HepG2 (cell line): ENCODE data around the gene SPN. TPM values are rescaled to one million over a fixed set of nuclear protein-coding genes. Genes with fewer than 3 reads are reported as not detected.

ENCODE experiments used
- ATAC-seq: fragments of 200-7000 bp; cut with Tn5 transposase; 3 replicates; pipeline ENCODE4 v1.9.1; 2020; ENCODE audit warnings: mild to moderate bottlenecking, moderate library complexity
- BruUV-seq: library from RNA; stranded (reverse); fragments of 400-500 nt; replicated peaks from 2 replicates; lab custom pipeline; 2021; lab: Mats Ljungman, UMichigan
- CTCF ChIA-PET: fragments of 300-600 bp; formaldehyde crosslinking; extraction: SDS; loops from one replicate; lab custom pipeline; 2021; ENCODE audit warnings: low total read pairs, inconsistent platforms, low intra/inter-chr PET ratio; lab: Yijun Ruan, JAX
- POLR2A ChIA-PET: fragments of 350-600 bp; sonication (Branson Sonifier 250); formaldehyde crosslinking; loops from one replicate; lab custom pipeline; 2020; ENCODE audit warnings: antibody characterized with exemption, inconsistent platforms; lab: Yijun Ruan, JAX
- DNase-seq: peaks from one replicate; pipeline ENCODE4 v3.0.0-alpha.2; 2015; ENCODE audit warnings: low spot score
- FAIRE-seq: peaks from 3 replicates; lab custom pipeline; 2011; peaks lifted over from hg19 to GRCh38; lab: Jason Lieb, UNC
- H2AFZ ChIP-seq: one replicate; pipeline ENCODE4 v1.6.1; 2011; ENCODE audit warnings: low read length, inconsistent platforms
- H3K27ac ChIP-seq: fragments of 300-600 bp; 3 replicates; pipeline ENCODE4 v1.8.0; 2011; ENCODE audit warnings: mixed run types, mild to moderate bottlenecking, mixed read lengths, low read length, inconsistent platforms; ENCODE audit not compliant: insufficient read depth; ENCODE audit errors: extremely low read length
- H3K27me3 ChIP-seq, 2 experiments: fragments of 200-600 bp in 1 of 2; 2 replicates in 1 of 2; 3 replicates in 1 of 2; pipeline versions ENCODE4 v1.6.0 to v1.8.0; 2011; ENCODE audit warnings: low read length in 2 of 2, mild to moderate bottlenecking in 2 of 2, moderate library complexity in 2 of 2, inconsistent platforms in 1 of 2; ENCODE audit not compliant: insufficient read depth in 2 of 2, control insufficient read depth in 1 of 2
- H3K36me3 ChIP-seq, 2 experiments: fragments of 200-600 bp in 1 of 2; replicated peaks in 1 of 2; 2 replicates in 1 of 2; 3 replicates in 1 of 2; pipeline versions ENCODE4 v1.5.1 to v1.8.0; 2011; ENCODE audit warnings: low read length in 2 of 2, inconsistent platforms in 1 of 2; ENCODE audit not compliant: insufficient read depth in 2 of 2, control insufficient read depth in 1 of 2
- H3K4me1 ChIP-seq: 2 replicates; pipeline ENCODE4 v1.5.1; 2012; ENCODE audit warnings: low read length, inconsistent platforms; ENCODE audit not compliant: insufficient read depth
- H3K4me2 ChIP-seq: 2 replicates; pipeline ENCODE4 v1.6.0; 2011; ENCODE audit warnings: low read depth, low read length, inconsistent platforms
- H3K4me3 ChIP-seq, 3 experiments: fragments of 200-600 bp in 1 of 3; sonication (generic), shearing (Covaris generic) in 1 of 3; replicated peaks in 1 of 3; 2 replicates each; pipeline ENCODE4 v1.5.1; 2011 to 2016; ENCODE audit warnings: low read length in 3 of 3, inconsistent platforms in 2 of 3, low read depth in 2 of 3, mild to moderate bottlenecking in 2 of 3, control low read depth in 1 of 3, mixed read lengths in 1 of 3; ENCODE audit not compliant: insufficient read depth in 1 of 3
- H3K79me2 ChIP-seq: one replicate; pipeline ENCODE4 v1.6.1; 2011; ENCODE audit warnings: low read length, inconsistent platforms; ENCODE audit not compliant: insufficient read depth
- H3K9ac ChIP-seq: 2 replicates; pipeline ENCODE4 v1.6.0; 2011; ENCODE audit warnings: mild to moderate bottlenecking, low read depth, low read length, inconsistent platforms; ENCODE audit not compliant: insufficient read depth
- H3K9me3 ChIP-seq: 2 replicates; pipeline ENCODE4 v1.5.1; 2012; ENCODE audit warnings: mild to moderate bottlenecking, low read length
- H4K20me1 ChIP-seq: 2 replicates; pipeline ENCODE4 v1.6.0; 2011; ENCODE audit warnings: inconsistent platforms, mild to moderate bottlenecking, low read length, moderate library complexity; ENCODE audit not compliant: insufficient read depth
- FOXK2 ChIP-seq: fragments of 450-650 bp; IDR thresholded peaks from 2 replicates; pipeline ENCODE4 v1.6.1; 2016
- FOXM1 ChIP-seq: sonication (generic); formaldehyde crosslinking; IDR thresholded peaks from 2 replicates; pipeline ENCODE4 v1.5.0; 2020; ENCODE audit warnings: missing genetic modification reagents
- SETDB1 ChIP-seq: sonication (generic); formaldehyde crosslinking; IDR thresholded peaks from 2 replicates; pipeline ENCODE4 v1.5.1; 2020; ENCODE audit warnings: missing genetic modification reagents, mild to moderate bottlenecking, borderline replicate concordance
- SIX1 ChIP-seq: sonication (generic); formaldehyde crosslinking; IDR thresholded peaks from 2 replicates; pipeline ENCODE4 v1.4.0; 2020; ENCODE audit warnings: missing genetic modification reagents, borderline replicate concordance
- TBL1XR1 ChIP-seq: fragments of 150-350 bp; IDR thresholded peaks from 2 replicates; pipeline ENCODE4 v1.6.1; 2014; ENCODE audit warnings: borderline replicate concordance, low read length; ENCODE audit not compliant: partially characterized antibody
- TCF7L2 ChIP-seq: IDR thresholded peaks from 2 replicates; pipeline ENCODE4 v1.6.1; 2011; ENCODE audit warnings: mild to moderate bottlenecking, low read depth, low read length, moderate library complexity
- ZIK1 ChIP-seq: sonication (generic); formaldehyde crosslinking; IDR thresholded peaks from 2 replicates; pipeline ENCODE4 v1.5.0; 2020; ENCODE audit warnings: mild to moderate bottlenecking, low read depth, missing genetic modification reagents, borderline replicate concordance
- ZNF263 ChIP-seq: sonication (generic); formaldehyde crosslinking; IDR thresholded peaks from 2 replicates; pipeline ENCODE4 v1.4.0; 2020; ENCODE audit warnings: missing genetic modification reagents
- ZNF30 ChIP-seq: sonication (generic); formaldehyde crosslinking; IDR thresholded peaks from 2 replicates; pipeline ENCODE4 v1.5.0; 2020; ENCODE audit warnings: mild to moderate bottlenecking, missing genetic modification reagents
- ZNF550 ChIP-seq: sonication (generic); formaldehyde crosslinking; IDR thresholded peaks from 2 replicates; pipeline ENCODE4 v1.4.0; 2020; ENCODE audit warnings: mild to moderate bottlenecking, missing genetic modification reagents, borderline replicate concordance
- ZNF567 ChIP-seq: sonication (generic); formaldehyde crosslinking; IDR thresholded peaks from 2 replicates; pipeline ENCODE4 v1.8.1; 2023; ENCODE audit warnings: mild to moderate bottlenecking, missing genetic modification reagents, borderline replicate concordance
- WGBS: methylation state at CpG from one replicate; pipeline ENCODE4 v1.1.6; 2017; ENCODE audit warnings: low lambda C conversion rate; 5-methylcytosine and 5-hydroxymethylcytosine counted together
- in situ Hi-C: cut with HindIII; loops from 2 replicates; pipeline ENCODE4 v1.10.0; 2017; ENCODE audit warnings: low pct_unique_long_range_greater_than_20kb; ENCODE audit not compliant: extremely low pct_ligation_motif_present
- intact Hi-C: fragments of 100-400 bp; cut with micrococcal nuclease; formaldehyde crosslinking; loops from one replicate; pipeline ENCODE4 v1.10.0; 2022; ENCODE audit not compliant: unreplicated experiment
- polyA plus RNA-seq, 8 experiments: library from polyadenylated mRNA; depleted of rRNA in 3 of 8; stranded (reverse) in 7 of 8; unstranded in 1 of 8; fragments of >200 nt; fragmentation: Illumina TruSeq in 4 of 8; extraction: Trizol in 4 of 8; gene quantifications; 2 replicates each; pipeline versions ENCODE4 v1.2.1 to v1.2.3, GENCODE V29; 2011 to 2016; ENCODE audit warnings: low read depth in 4 of 8, missing spikeins in 1 of 8, mixed read lengths in 1 of 8; ENCODE audit not compliant: insufficient read depth in 1 of 8
- total RNA-seq, 5 experiments: library from RNA; depleted of rRNA; stranded (reverse); fragments of >200 nt; fragmentation: Illumina TruSeq; extraction: Trizol; gene quantifications; 2 replicates each; pipeline ENCODE4 v1.2.3, GENCODE V29; 2016; ENCODE audit warnings: low read depth in 1 of 5
- TF ChIP-seq, protein P1 (sequence below): sonication (generic); formaldehyde crosslinking; IDR thresholded peaks from 2 replicates; pipeline ENCODE4 v1.8.0; 2022; ENCODE audit warnings: mild to moderate bottlenecking, missing genetic modification reagents, moderate library complexity
- TF ChIP-seq, protein P2 (sequence below): sonication (generic); formaldehyde crosslinking; IDR thresholded peaks from 2 replicates; pipeline ENCODE4 v1.4.0; 2020; ENCODE audit warnings: missing genetic modification reagents, borderline replicate concordance
- TF ChIP-seq, protein P3 (sequence below): sonication (generic); formaldehyde crosslinking; IDR thresholded peaks from 2 replicates; pipeline ENCODE4 v1.8.0; 2022; ENCODE audit warnings: mild to moderate bottlenecking, missing genetic modification reagents; ENCODE audit not compliant: insufficient replicate concordance
- TF ChIP-seq, protein P4 (sequence below): sonication (generic); formaldehyde crosslinking; IDR thresholded peaks from 2 replicates; pipeline ENCODE4 v1.4.0; 2020; ENCODE audit warnings: missing genetic modification reagents, borderline replicate concordance
- TF ChIP-seq, protein P5 (sequence below): sonication (generic); formaldehyde crosslinking; IDR thresholded peaks from 2 replicates; pipeline ENCODE4 v1.5.0; 2020; ENCODE audit warnings: missing genetic modification reagents, mild to moderate bottlenecking, borderline replicate concordance

SPN gene
- total and polyA plus RNA-seq, 2 of the 13 experiments (the other 11 are each of a cell fraction or from before 2014, with no cell fraction given) = 0.22 to 1.6 TPM

DNA sequence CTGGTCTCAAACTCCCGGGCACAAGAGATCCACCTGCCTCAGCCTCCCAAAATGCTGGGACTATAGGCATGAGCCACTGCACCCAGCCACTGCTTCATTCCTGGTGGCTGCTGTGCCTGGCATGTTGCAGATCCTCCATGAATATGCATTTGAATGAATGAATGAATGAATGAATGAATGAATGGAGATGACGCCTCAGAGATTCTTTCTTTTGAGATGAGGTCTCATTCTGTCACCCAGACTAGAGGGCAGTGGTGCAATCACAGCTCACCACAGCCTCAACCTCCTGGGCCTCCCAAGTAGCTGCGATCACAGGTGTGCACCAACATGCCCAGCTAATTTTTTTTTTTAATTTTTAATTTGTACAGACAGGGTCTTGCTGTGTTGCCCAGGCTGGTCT, 5.2 kb downstream of the SPN start:
- no peaks in the 10 kb centered on the region for H4K20me1 ChIP-seq
- POLR2A ChIA-PET = no interaction called here
- H3K4me3 ChIP-seq = no peak overlapping the region
- no peaks in the 10 kb centered on the region for H3K27me3 ChIP-seq
- CTCF ChIA-PET = no interaction called here
- no TSS peak for BruUV-seq
- H3K4me1 ChIP-seq = peaks cover 54% of the 10 kb centered on the region
- no peaks in the 10 kb centered on the region for H3K36me3 ChIP-seq
- intact Hi-C loops = no loop called here
- FAIRE-seq (no peak), ATAC-seq (no peak), DNase-seq (no peak)
- H3K9me3 ChIP-seq = no peaks in the 10 kb centered on the region
- WGBS = 95% methylated on average over 3 of the region's 3 CpGs
- H3K27ac ChIP-seq = no peak overlapping the region
- no peaks in the 10 kb centered on the region for H3K79me2 ChIP-seq
- no peak overlapping the region for H2AFZ ChIP-seq
- H3K4me2 ChIP-seq = no peak overlapping the region
- H3K9ac ChIP-seq = no peak overlapping the region
- in situ Hi-C loops = no loop called here
- TF ChIP-seq, protein P1, sequence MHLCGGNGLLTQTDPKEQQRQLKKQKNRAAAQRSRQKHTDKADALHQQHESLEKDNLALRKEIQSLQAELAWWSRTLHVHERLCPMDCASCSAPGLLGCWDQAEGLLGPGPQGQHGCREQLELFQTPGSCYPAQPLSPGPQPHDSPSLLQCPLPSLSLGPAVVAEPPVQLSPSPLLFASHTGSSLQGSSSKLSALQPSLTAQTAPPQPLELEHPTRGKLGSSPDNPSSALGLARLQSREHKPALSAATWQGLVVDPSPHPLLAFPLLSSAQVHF (CRISPR knock-in tag) = no peak
- TF ChIP-seq ZNF567 (CRISPR knock-in tag) (no peak), SIX1 (no peak), FOXM1 (CRISPR knock-in tag) (no peak), ZNF30 (CRISPR knock-in tag) (no peak), ZIK1 (CRISPR knock-in tag) (no peak), TCF7L2 (no peak), ZNF550 (CRISPR knock-in tag) (no peak), TBL1XR1 (no peak), SETDB1 (CRISPR knock-in tag) (no peak), ZNF263 (CRISPR knock-in tag) (no peak), FOXK2 (no peak)
- TF ChIP-seq, protein P2, sequence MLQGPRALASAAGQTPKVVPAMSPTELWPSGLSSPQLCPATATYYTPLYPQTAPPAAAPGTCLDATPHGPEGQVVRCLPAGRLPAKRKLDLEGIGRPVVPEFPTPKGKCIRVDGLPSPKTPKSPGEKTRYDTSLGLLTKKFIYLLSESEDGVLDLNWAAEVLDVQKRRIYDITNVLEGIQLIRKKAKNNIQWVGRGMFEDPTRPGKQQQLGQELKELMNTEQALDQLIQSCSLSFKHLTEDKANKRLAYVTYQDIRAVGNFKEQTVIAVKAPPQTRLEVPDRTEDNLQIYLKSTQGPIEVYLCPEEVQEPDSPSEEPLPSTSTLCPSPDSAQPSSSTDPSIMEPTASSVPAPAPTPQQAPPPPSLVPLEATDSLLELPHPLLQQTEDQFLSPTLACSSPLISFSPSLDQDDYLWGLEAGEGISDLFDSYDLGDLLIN (CRISPR knock-in tag) = no peak
- TF ChIP-seq, protein P3, sequence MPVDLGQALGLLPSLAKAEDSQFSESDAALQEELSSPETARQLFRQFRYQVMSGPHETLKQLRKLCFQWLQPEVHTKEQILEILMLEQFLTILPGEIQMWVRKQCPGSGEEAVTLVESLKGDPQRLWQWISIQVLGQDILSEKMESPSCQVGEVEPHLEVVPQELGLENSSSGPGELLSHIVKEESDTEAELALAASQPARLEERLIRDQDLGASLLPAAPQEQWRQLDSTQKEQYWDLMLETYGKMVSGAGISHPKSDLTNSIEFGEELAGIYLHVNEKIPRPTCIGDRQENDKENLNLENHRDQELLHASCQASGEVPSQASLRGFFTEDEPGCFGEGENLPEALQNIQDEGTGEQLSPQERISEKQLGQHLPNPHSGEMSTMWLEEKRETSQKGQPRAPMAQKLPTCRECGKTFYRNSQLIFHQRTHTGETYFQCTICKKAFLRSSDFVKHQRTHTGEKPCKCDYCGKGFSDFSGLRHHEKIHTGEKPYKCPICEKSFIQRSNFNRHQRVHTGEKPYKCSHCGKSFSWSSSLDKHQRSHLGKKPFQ (CRISPR knock-in tag) = no peak
- TF ChIP-seq, protein P4, sequence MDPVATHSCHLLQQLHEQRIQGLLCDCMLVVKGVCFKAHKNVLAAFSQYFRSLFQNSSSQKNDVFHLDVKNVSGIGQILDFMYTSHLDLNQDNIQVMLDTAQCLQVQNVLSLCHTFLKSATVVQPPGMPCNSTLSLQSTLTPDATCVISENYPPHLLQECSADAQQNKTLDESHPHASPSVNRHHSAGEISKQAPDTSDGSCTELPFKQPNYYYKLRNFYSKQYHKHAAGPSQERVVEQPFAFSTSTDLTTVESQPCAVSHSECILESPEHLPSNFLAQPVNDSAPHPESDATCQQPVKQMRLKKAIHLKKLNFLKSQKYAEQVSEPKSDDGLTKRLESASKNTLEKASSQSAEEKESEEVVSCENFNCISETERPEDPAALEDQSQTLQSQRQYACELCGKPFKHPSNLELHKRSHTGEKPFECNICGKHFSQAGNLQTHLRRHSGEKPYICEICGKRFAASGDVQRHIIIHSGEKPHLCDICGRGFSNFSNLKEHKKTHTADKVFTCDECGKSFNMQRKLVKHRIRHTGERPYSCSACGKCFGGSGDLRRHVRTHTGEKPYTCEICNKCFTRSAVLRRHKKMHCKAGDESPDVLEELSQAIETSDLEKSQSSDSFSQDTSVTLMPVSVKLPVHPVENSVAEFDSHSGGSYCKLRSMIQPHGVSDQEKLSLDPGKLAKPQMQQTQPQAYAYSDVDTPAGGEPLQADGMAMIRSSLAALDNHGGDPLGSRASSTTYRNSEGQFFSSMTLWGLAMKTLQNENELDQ (CRISPR knock-in tag) = no peak
- TF ChIP-seq, protein P5, sequence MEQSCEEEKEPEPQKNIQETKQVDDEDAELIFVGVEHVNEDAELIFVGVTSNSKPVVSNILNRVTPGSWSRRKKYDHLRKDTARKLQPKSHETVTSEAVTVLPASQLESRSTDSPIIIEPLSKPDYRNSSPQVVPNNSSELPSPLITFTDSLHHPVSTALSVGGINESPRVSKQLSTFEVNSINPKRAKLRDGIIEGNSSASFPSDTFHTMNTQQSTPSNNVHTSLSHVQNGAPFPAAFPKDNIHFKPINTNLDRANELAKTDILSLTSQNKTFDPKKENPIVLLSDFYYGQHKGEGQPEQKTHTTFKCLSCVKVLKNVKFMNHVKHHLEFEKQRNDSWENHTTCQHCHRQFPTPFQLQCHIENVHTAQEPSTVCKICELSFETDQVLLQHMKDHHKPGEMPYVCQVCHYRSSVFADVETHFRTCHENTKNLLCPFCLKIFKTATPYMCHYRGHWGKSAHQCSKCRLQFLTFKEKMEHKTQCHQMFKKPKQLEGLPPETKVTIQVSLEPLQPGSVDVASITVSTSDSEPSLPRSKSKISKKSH (CRISPR knock-in tag) = no peak
